Activated CD8-positive, alpha-beta memory T cell treated with anti-CD3 and anti-CD28 coated beads for 48 hours (primary cell): ENCODE data around the gene HAO2.

Experiments used
- DNase-seq, 3 experiments: peaks; one replicate each; pipeline ENCODE4 v3.0.0-alpha.2; 2020; ENCODE audit warnings: low read depth in 2 of 3, low spot score in 2 of 3

Gene HAO2

DNA sequence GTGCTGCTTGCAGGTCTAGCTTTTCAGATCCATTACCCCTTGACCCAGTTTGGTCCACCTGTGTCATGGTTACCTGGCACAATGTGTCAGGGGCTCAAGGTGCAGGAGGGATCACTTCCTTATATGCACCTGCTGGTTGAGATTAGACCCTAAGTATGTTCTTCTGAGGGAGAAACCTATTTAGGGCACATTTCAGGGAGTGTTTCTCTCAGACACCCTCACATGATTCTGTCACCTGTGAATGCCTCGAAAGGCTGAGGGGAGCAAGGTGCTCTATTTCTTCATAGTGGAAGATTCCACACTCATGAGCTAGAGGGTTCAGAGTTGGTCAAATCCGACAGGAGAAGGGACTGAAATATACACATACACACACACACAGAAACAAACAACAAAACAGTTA lies 61.9 kb downstream of the HAO2 start:
- no peak for DNase-seq

DNA sequence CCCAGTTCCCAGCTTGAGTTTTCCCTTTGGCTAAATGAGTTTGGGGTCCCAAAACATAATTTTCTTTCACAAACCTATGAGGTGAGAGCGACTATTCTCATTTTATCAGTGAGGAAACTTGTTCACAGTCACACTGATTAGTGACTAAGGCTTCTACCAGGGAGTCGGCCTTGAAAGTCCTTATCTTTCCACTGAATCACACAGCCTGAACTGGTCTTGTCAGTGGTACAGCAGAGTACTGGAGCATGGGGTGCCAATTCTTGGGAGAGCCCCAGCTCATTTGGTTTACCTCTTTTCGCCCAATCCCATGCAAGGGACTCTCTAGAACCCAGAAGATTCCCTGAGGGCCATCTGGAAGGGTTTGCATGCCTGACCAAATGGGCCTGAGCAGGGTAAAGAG lies 63.3 kb downstream of the HAO2 start:
- DNase-seq = no peak

DNA sequence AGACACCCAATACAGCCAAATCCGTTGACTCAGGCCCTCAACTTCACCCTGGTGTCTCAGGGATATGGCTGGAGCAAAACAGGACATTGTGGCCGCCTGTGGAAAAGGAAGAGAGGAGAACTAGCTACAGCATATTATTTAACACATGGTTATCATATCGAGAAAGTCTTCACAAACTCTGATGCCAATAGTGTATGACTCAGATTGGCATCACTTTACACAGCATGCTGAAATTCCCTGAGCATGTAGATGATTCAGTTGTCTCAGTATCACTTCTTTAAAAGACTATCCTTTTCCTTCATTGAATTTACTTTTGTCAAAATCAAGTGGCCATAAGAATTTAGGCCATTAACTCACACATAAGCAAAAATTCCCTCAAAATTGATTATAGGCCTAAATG lies 66.5 kb downstream of the HAO2 start:
- DNase-seq = no peak

DNA sequence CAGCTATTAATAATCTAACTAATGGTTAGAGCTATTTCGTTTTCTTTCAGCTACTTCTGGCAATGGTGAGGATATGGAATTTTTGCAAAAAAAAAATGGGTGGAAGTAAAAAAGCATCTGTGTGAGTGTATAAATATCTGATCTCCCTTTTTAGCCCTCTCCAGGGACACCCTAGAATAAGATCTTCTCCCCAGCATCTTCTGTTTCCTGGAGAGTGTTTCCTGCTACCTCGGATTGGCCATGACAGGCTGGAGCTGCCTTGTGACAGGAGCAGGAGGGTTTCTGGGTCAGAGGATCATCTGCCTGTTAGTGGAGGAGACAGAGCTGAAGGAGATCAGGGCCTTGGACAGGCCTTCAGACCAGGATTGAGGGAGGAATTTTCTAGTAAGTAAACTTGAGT lies 70.2 kb downstream of the HAO2 start:
- DNase-seq = no peak

DNA sequence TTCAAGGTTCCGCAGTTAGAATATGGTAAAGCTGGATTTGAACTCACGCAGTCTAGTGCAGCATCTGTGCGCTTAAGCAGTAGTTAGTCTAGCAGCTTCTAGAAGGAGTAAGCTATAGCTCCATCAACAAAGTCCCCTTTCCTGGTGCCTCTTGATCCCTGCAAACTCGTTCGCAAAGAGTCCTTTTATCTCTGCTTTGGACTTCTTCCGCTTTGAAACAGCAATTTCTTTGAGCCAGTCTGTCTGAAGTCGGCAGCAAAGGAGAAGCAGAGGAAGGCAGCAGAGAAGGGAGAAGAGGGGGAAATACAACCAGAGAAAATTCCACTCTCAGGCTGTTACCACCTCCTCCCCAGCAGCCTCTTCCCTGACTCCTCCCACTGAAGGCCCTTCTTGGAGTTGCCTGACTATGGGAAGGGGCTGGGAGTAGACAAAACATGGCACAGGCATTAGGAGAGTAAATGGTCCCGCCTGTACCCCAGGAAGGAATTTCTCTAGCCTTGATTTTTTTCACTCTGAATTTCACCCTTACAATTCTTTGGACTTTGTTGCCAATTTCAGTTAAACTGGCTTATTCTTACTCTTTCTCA lies 72.2 kb downstream of the HAO2 start:
- no peak for DNase-seq

DNA sequence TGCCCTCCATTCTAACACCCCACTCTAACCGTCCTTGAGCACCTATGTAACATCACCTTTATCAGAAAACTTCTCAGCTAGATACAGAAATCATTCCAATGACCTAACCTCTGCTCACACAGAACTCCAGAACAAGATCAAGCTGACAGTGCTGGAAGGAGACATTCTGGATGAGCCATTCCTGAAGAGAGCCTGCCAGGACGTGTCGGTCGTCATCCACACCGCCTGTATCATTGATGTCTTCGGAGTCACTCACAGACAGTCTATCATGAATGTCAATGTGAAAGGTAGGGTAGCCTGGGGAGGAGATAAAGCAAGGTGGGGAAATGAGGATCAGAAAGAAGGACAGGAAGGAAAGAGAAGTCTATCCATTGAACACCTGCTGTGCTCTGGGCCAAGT lies 74.2 kb downstream of the HAO2 start:
- DNase-seq = no peak
